Calu3 (cell line): Measurements from ENCODE around the gene ZNF579. TPM values are rescaled to one million over a fixed set of nuclear protein-coding genes. Genes with fewer than 3 reads are reported as not detected.
A peak's percentile ranks its signal among the peaks of the same experiment; 100 is the strongest.
"Not testable (repeated sequence)": the region's sequence is repeated elsewhere in the genome, so short reads cannot be mapped to it uniquely, and the experiment has no call there.

Experiments used
- BruUV-seq: library from RNA; stranded (reverse); fragments of 400-500 nt; replicated peaks from 2 replicates; lab custom pipeline; 2021; lab: Mats Ljungman, UMichigan
- CTCF ChIA-PET: fragments of 300-600 bp; sonication (Branson Sonifier 250); formaldehyde crosslinking; loops from one replicate; lab custom pipeline; 2022; ENCODE audit warnings: antibody characterized with exemption; lab: Charles Lee
- DNase-seq: peaks from one replicate; pipeline ENCODE4 v3.0.0; 2022
- H3K27ac Mint-ChIP-seq: one replicate; pipeline ENCODE4 v1.8.0; 2022; ENCODE audit warnings: mixed read lengths; ENCODE audit not compliant: unreplicated experiment
- H3K27me3 Mint-ChIP-seq: one replicate; pipeline ENCODE4 v1.8.0; 2022; ENCODE audit warnings: mixed read lengths; ENCODE audit not compliant: unreplicated experiment
- H3K36me3 Mint-ChIP-seq: one replicate; pipeline ENCODE4 v1.8.0; 2022; ENCODE audit warnings: mild to moderate bottlenecking, moderate library complexity, mixed read lengths; ENCODE audit not compliant: insufficient read depth, unreplicated experiment
- H3K4me1 Mint-ChIP-seq: one replicate; pipeline ENCODE4 v1.8.0; 2022; ENCODE audit warnings: mild to moderate bottlenecking, low read depth, mixed read lengths; ENCODE audit not compliant: unreplicated experiment
- H3K4me3 Mint-ChIP-seq: one replicate; pipeline ENCODE4 v1.8.0; 2022; ENCODE audit warnings: mild to moderate bottlenecking, low read depth, moderate library complexity, mixed read lengths; ENCODE audit not compliant: unreplicated experiment
- H3K9me3 Mint-ChIP-seq: one replicate; pipeline ENCODE4 v1.8.0; 2022; ENCODE audit warnings: low read depth, mixed read lengths; ENCODE audit not compliant: unreplicated experiment
- CTCF ChIP-seq: fragments of 200-600 bp; IDR thresholded peaks from one replicate; pipeline ENCODE4 v1.8.0; 2022; ENCODE audit warnings: antibody characterized with exemption; ENCODE audit not compliant: unreplicated experiment
- intact Hi-C: fragments of 100-400 bp; cut with micrococcal nuclease; formaldehyde crosslinking; loops from one replicate; pipeline ENCODE4 v1.10.0; 2022; ENCODE audit not compliant: unreplicated experiment
- total RNA-seq: library from RNA; stranded (reverse); gene quantifications from 2 replicates; pipeline ENCODE4 v1.2.3, GENCODE V29; 2022

Gene ZNF579
- total RNA-seq, 1 experiment from 2014 or later = 29.8 TPM

GRCh38 chr19:55578761-55579747 is 1.6 kb downstream of the ZNF579 start:
- DNase-seq = no peak
- TF ChIP-seq CTCF = no peak
- peak overlapping the region; percentile 80 for H3K4me3 Mint-ChIP-seq
- CTCF ChIA-PET = no interaction called here
- peaks cover 22% of the 10 kb centered on the region for H3K4me1 Mint-ChIP-seq
- H3K27me3 Mint-ChIP-seq = no peaks in the 10 kb centered on the region
- H3K36me3 Mint-ChIP-seq = peaks cover 28% of the 10 kb centered on the region
- intact Hi-C loops = no loop called here
- H3K9me3 Mint-ChIP-seq = no peaks in the 10 kb centered on the region
- no TSS peak for BruUV-seq
- peak overlapping the region; percentile 52 for H3K27ac Mint-ChIP-seq

- Mint-ChIP-seq H3K27me3 (no peaks in the 10 kb centered on the region), H3K9me3 (no peaks in the 10 kb centered on the region), H3K4me1 (peaks cover 22% of the 10 kb centered on the region), H3K27ac (no peak overlapping the region), H3K36me3 (peaks cover 28% of the 10 kb centered on the region), H3K4me3 (no peak overlapping the region)
- CTCF ChIA-PET = no interaction called here
- no peak for DNase-seq
- intact Hi-C loops = no loop called here
- no TSS peak for BruUV-seq
- no peak for TF ChIP-seq CTCF
Observed at GRCh38 chr19:55578031-55578760, 2.5 kb downstream of the ZNF579 start.

GRCh38 chr19:55576746-55577145 is 3.9 kb downstream of the ZNF579 start:
- H3K36me3 Mint-ChIP-seq = peaks cover 28% of the 10 kb centered on the region
- no peak for DNase-seq
- TF ChIP-seq CTCF = no peak
- no peak overlapping the region for H3K27ac Mint-ChIP-seq
- intact Hi-C loops = no loop called here
- no peaks in the 10 kb centered on the region for H3K9me3 Mint-ChIP-seq
- no peaks in the 10 kb centered on the region for H3K27me3 Mint-ChIP-seq
- CTCF ChIA-PET = interaction anchor here (1.1 kb wide), 1 partner anchor 22 kb away, joined by 3 read pairs; the partner anchor contains the start of gene FIZ1
- no peak overlapping the region for H3K4me3 Mint-ChIP-seq
- BruUV-seq = no TSS peak
- H3K4me1 Mint-ChIP-seq = peaks cover 17% of the 10 kb centered on the region

- CTCF ChIA-PET = interaction anchor here (0.6 to 0.7 kb wide), 3 partner anchors 47 to 1056 kb away, joined by 3 to 6 read pairs (median 4); no protein-coding TSS in a partner anchor
- intact Hi-C loops, H3K27me3 Mint-ChIP-seq, BruUV-seq, H3K4me3 Mint-ChIP-seq, H3K9me3 Mint-ChIP-seq, H3K27ac Mint-ChIP-seq, DNase-seq, H3K4me1 Mint-ChIP-seq: not testable (repeated sequence)
- H3K36me3 Mint-ChIP-seq = peaks cover 12% of the 10 kb centered on the region
Observed at GRCh38 chr19:55573929-55574328, 6.7 kb downstream of the ZNF579 start.

GRCh38 chr19:55569477-55569876 is 11.2 kb downstream of the ZNF579 start:
- CTCF ChIA-PET, BruUV-seq, intact Hi-C loops, H3K4me1 Mint-ChIP-seq, DNase-seq, H3K36me3 Mint-ChIP-seq, H3K27ac Mint-ChIP-seq, H3K4me3 Mint-ChIP-seq, H3K9me3 Mint-ChIP-seq: not testable (repeated sequence)
- peaks cover 10% of the 10 kb centered on the region for H3K27me3 Mint-ChIP-seq
